Measurements from ENCODE around the gene UMODL1.
A peak's percentile ranks its signal among the peaks of the same experiment; 100 is the strongest.
"Not testable (repeated sequence)": the region's sequence is repeated elsewhere in the genome, so short reads cannot be mapped to it uniquely, and the experiment has no call there.

The UMODL1 gene

DNA sequence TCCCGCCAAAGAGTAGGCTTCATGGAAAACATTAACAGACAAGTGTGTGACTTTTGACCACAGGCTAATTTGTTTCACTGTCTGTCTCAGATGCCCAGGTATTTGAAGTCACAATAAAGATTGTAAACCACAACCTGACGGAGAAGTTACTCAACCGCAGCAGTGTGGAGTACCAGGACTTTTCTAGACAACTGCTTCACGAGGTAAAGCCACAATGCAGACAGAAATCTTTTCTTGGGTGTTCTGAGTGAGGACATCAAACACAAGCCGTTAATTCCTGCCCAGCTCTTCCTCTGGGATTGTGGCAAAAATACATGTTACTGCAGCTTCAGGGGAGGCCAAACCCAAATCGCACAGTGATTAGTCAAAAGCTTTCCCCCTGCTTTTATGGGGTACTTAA is 31.0 kb downstream of the UMODL1 start:
- FAIRE-seq: no peak

DNA sequence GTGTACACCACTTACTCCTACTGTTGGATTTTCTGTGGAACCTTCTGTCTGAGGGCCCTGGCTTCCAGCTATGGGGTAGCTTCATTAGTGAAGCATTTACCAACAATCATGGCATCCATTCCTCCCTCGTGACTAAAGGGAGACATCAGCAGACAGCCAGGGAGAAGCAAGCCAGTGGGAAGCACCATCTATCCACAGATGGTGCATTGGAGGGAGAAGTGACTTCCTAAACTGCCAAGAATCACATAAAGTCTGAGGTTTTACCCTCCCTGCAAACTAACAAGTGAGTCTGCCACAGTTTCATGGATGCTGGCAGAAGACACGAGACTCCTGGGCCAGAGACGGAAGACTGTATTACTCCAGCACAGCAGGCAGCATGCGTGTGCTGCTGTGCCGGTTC is 31.4 kb downstream of the UMODL1 start:
- no peak for FAIRE-seq

- FAIRE-seq: no peak
Observed at GRCh38 chr21:42102991-42103390, 31.9 kb downstream of the UMODL1 start.

GRCh38 chr21:42103843-42104242 is 32.7 kb downstream of the UMODL1 start:
- FAIRE-seq: no peak

DNA sequence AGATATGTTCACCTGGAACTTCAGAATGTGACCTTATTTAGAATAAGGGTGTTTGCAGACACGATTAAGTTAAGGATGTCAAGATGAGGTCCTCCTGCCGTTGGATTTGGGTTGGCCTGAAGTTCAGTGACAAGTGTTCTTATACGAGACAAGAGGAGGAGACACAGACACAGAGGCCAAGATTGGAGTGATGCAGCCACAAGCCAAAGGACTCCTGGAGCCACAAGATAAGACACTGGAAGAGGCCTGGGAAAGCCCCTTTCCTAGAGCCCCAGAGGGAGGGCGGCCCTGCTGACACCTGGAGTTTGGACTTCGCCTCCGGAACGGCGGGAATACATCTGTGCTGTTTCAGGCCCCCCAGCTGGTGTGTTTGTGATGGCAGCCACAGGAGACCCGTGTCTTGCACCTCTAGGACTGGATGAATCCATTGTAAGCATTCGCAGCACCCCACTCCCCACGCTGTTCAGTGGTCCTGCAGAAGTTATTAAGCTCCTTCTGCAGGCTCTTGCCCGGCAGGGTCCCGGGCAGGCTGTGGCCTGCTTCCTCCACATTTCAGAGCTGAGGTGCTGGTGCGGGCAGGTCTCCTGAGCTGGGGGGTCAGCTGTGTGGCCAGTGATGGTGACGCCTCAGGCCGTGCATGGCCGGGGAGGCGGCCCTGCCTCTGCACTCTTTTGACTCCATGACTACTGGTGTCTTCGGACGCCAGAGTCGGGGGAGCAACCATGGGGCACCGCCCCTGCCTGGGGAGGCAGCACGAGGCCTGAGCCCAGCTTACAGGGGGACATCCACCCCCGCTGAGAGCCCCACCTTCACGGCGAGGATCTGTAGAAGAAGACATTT is 34.6 kb downstream of the UMODL1 start:
- FAIRE-seq: no peak

- no peak for FAIRE-seq
Observed at GRCh38 chr21:42106425-42106824, 35.3 kb downstream of the UMODL1 start.

- no peak for FAIRE-seq
Observed at GRCh38 chr21:42107177-42107880, 36.2 kb downstream of the UMODL1 start.

GRCh38 chr21:42107881-42108553 is 36.9 kb downstream of the UMODL1 start:
- no peak for FAIRE-seq

GRCh38 chr21:42108554-42109340 is 37.6 kb downstream of the UMODL1 start:
- FAIRE-seq: no peak

DNA sequence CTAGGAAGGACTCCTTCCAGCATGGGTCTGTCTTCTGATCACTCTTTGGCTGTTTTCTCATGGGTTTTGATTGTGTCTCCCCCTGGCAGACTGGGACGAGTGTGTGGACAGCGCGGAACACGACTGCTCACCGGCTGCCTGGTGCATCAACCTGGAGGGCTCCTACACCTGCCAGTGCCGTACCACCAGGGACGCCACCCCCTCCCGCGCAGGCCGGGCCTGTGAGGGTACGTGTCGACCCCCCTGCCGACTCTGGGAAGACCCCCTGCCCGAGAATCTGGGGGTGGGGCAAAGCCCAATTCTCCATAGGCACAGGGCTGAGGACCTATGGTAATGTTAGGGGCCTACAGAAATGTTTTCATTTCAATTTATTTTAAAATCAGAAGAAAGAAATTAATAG is 38.4 kb downstream of the UMODL1 start:
- no peak for FAIRE-seq

GRCh38 chr21:42109873-42110525 is 38.9 kb downstream of the UMODL1 start:
- no peak for FAIRE-seq

DNA sequence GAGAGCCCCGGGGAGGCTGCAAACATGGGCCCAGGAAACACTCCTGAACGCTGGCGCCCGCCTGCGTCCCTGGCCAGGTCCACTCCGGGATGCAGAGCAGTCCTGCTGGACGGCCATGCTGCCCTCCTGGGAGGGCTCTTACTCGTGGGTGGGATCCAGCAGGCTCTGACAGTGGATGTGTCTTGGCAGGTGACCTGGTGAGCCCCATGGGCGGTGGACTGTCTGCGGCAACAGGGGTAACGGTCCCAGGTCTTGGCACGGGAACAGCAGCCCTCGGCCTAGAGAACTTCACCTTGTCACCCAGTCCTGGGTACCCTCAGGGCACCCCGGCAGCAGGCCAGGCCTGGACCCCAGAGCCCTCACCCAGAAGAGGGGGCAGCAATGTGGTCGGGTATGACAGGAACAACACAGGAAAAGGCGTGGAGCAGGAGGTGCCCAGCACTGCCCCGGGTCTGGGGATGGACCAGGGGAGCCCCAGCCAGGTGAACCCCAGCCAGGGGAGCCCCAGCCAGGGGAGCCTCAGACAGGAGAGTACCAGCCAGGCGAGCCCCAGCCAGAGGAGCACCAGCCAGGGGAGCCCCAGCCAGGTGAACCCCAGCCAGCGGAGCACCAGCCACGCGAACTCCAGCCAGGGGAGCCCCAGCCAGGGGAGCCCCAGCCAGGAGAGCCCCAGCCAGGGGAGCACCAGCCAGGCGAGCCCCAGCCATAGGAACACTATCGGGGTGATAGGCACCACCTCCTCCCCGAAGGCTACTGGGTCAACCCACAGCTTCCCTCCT is 39.8 kb downstream of the UMODL1 start:
- FAIRE-seq: no peak

GRCh38 chr21:42111470-42111743 is 40.3 kb downstream of the UMODL1 start:
- FAIRE-seq: no peak

DNA sequence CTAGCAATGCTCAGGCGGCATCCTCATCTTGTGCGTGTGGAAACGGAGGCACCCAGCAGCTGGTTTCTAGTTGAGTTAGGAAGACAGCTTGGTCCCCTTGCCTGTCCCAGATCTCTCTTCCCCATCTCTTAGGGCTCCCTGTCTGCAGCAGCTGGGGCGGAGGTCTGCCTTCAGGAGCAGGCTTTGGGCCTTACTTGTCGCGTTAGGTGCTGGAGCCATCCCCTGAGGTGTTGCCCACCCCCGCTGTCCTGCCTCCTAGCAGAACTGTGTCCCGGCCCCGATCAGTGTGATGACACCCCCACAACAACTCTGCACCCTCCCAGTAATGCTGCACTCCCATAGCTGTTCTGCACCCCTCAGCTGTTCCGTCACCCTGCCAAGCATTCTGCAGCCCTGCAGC is 40.7 kb downstream of the UMODL1 start:
- FAIRE-seq: no peak

GRCh38 chr21:42112238-42112637 is 41.1 kb downstream of the UMODL1 start:
- no peak for FAIRE-seq

DNA sequence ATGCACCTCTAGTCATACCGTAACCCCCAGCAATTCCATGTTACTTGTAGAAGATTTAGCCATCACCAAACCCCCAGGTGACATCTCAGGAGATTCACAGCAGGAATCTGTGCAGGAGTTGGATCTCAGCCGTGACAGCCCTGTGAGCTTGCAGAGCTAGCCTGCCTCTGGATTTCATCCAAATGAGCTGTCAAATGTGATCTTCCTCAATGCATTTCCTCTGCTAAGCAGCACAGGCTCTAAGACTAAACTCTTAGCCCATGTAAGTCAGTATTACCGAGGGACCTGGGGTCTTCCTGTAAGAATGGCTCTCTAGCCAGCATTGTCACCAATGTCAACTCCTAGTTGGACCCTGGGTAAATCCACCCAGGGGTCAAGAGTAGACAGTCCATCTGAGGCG is 41.7 kb downstream of the UMODL1 start:
- no peak for FAIRE-seq

GRCh38 chr21:42113926-42114409 is 42.9 kb downstream of the UMODL1 start:
- no peak for FAIRE-seq

- no peak for FAIRE-seq
Observed at GRCh38 chr21:42114646-42115045, 43.5 kb downstream of the UMODL1 start.

DNA sequence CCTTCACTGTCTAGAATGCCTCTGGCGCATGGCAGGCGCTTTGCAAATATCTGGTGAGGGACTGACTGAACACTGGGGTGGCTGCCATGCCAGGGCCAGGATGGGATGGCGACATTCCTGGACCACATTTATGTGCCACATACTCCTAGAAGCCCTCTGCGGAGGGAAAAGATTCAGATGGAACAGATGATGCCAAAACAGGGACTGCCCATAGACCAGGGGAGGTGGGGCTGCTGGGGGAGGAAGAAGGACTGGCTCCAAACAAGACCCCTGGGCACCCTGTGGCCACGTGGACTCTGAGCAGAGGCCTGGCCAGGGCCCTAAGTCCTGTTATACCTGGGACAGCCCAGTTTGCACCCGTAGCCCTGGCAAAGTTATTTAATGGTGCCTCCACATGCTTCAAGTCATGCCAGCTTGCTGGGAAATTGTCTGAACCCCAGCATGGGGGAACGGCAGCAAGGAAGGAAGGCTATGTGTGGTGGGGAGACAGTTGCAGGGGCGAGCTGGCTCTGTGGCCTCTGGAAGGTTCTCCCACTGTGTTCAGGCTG is 44.1 kb downstream of the UMODL1 start:
- FAIRE-seq: no peak

DNA sequence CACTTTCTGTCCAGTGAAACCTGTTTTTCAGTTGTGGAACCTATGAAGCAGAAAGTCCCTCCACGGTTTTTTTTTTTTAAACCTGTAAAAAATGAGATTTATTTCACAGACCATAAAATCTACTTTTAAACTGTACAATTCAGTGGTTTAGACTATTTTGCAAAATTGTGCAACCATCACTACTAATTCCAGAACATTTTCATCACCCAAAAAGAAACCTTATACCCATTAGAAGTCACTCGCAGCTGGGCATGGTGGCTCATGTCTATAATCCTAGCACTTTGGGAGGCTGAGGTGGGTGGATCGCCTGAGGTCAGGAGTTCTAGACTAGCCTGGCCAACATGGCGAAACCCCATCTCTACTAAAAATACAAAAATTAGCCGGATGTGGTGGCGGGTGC is 45.4 kb downstream of the UMODL1 start:
- FAIRE-seq: not testable (repeated sequence)

DNA sequence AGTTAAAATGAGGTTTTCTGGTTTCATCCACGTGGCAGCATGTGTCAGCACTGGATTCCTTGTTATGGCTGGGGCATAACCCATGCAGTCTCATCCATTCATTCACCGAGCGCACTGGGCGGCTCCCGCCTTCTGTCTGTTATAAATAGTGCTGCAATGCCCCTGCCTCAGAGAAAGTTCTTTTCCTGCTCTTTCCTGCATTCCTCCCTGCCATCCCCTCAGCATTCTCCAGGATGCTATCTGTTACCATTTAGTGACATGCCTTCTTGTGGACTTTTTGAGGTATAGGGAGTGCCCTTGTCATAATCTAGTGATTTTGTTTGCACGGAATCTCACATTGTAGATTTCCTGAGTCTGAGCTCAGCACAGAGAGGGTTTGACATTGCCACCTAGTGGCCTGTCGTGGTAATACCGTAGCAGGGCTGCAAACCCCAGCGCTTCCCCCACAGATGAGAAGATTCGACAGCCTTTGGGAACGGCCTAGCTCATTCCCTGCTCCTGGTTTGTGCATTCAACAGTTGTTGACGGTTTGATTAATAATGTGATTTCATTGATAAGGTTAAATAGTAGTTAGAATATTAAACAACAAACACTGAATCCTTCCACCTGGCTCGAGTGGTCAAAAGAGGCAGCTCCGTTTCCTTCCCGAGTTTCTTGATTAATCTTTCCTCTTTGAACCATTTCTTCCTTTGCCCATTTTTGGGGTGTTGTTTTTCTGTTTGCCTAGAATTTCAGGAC is 46.3 kb downstream of the UMODL1 start:
- peak; percentile 90 for FAIRE-seq

Measured in islet of Langerhans (tissue), 1 donor.